ENCODE measurements around the gene PDE11A.
"Not testable (repeated sequence)": the region's sequence is repeated elsewhere in the genome, so short reads cannot be mapped to it uniquely, and the experiment has no call there.

Gene PDE11A

GRCh38 chr2:177808984-177809809, 263.4 kb downstream of the PDE11A start:
- DNase-seq = no peak

DNA sequence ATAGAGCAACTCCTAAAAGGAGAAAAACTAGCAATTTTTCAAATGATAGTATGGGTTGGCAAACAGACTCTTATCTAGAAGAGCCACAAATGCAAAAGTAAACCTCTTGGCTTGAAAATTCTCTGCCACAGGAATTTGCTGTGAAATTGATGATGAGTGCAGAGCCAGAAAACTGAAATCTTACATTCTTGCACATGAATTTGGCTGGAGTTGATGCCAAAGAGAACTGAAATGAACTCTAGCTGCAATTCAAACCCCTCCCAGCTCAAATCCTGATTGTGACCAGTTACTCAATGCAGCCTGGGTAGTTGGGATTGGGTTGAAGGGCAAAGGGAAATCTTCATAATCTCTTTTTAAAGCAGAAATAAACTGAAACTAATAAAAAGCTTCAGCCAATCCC, 266.6 kb downstream of the PDE11A start:
- DNase-seq = no peak

GRCh38 chr2:177799531-177799930, 273.0 kb downstream of the PDE11A start:
- peak in 1 of 3 donors; percentile 4 for DNase-seq

DNA sequence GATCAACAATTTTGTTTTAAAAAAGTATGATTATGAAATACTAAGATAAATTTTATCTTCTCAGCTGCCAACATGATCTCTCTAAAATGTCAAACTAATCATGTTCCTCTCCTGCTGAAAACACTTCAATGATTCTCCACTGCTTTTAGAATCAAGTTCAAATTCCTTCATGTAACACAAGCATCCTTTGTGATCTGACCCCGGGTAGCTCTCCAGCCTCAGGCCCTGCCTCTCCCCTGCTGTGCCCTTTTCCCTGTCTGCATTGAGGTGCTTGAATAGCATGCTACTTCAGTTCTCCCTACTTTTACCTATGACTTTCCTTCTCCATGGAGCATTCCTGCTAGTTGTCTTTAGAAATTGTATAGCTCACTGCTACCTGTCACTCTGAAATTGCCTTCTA, 274.8 kb downstream of the PDE11A start:
- DNase-seq = no peak

- DNase-seq = no peak
These were observed 275.7 kb downstream of the PDE11A start for GRCh38 chr2:177796654-177797415.

DNA sequence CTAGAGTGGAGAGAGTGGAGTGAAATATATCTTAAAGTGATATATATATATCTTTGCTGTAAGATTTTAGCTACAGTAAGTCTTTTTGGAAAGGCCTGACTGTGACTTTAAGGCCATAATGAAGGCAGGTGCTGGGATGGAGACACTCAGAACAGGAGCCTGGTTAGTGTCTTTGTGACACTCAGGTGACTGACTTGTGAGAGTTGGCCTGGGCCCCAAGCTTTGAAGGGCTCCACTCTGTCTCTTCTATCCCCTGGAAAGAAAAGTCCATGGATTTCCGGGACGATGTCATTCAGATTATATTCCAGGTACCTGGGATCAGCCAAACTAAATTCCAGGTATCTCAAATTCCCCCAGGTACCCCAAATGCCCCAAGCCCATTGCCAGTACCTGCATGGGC, 276.6 kb downstream of the PDE11A start:
- no peak for DNase-seq

- DNase-seq = not testable (repeated sequence)
These were observed 287.4 kb downstream of the PDE11A start for GRCh38 chr2:177785143-177785542.

DNA sequence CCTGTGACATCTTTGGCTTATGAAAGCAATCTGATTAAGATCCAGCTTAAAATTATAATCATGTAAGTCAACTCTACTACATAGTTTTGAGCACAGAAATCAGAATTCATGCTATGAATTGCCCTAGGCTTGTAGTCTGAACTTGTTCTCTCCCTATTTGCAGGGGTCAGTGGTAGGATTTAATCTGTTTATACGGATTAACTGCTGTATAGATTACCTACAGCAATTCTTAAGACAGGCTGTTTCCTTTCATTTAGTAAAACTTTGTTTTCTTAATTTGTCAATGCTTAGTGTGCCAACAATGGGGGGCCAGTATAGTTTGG, 287.9 kb downstream of the PDE11A start:
- no peak for DNase-seq

- peak in 2 of 3 donors; percentile 3 to 5 for DNase-seq
These were observed 288.5 kb downstream of the PDE11A start for GRCh38 chr2:177783835-177784744.

DNA sequence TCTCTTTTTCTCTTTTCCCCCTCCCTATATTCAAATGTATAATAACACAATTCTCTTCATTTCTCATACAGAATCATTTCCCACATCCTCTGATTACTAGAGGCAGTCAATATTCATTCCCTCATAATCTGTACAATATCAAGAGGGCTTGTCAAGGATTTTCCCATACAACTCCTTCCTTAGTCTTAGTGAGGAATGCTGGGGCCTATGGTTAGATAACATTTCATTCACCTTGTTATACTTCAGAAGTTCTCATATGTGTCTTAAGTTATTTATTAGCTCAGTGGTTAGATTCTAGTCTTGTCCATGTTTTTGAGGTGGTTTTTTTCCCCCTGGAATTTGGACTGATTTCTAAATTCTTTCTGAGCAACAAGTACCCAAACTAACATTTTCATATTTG, 289.5 kb downstream of the PDE11A start:
- DNase-seq = no peak

DNA sequence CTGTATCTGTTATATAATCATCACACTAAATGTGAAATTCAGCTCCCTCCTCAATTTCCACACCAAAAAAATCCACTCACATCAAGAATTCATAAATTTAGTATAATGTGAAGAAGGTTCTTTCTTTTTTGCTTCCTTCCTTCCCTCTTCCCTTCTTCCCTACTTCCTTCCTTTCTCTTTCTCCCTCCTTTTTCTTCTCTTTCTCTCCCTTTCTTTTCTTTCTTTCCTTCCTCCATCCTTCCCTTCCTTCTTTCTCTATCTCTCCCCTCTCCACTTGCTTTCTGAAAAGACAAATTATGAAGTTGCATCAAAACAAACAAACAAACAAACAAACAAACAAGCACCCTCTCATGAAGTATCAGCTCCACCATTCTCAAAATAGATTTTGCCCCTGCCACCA, 290.0 kb downstream of the PDE11A start:
- DNase-seq = no peak

DNA sequence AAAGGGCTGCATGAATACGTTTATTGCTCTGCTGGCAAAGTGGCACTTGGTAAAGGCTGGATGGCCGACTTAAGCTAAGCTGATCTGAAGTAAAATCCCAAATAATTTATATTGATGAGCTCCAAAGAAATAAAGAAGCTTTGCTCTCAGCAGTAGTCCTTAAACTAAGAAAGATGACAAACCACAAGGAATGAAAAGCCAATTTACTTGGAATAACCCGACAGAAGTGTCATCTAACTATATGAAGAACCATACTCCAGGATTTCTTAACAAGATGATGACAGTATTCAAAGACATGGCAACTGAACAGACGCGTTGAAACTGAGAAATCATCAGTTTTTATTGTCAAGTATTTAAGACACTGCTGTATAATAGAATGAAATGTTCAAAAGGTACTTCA, 294.1 kb downstream of the PDE11A start:
- no peak for DNase-seq

DNA sequence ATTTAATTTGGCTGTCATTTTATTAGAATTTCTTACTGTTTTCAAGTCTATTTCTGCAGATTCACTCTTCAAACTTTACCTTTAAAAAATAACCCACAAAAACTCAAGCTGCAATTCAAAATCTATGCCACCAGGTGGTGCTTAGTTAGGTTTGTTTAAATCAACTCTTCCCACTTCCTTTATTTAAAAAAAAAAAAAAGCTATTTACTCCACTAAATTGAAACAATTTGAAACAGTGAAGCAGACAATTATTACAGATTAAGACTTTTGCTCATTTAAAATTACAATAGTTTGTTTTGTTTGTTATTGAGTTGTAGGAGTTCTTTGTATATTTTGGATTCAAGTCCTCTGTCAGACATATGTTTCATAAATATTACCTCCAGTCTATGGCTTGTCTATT, 300.0 kb downstream of the PDE11A start:
- DNase-seq = peak; percentile 58 to 68 (median 61)

DNA sequence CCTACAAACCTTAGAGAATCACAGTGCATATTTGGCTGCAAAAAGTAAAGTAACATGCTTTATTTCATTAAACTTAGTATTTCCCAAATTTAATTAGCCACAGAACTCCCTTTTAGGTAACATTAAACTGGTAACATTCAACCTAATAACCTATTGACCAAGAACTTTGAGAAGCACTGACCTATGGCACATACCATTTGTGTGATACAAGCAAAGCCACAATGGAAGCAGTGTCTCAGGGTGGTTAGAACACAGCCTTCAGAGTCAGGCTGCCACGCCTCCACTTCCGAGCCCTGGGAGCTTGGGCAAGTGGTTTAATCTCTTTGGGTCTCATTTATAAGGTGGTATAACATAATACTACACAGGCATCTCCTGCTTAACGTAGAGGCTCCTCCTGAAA, 301.4 kb downstream of the PDE11A start:
- DNase-seq = no peak

DNA sequence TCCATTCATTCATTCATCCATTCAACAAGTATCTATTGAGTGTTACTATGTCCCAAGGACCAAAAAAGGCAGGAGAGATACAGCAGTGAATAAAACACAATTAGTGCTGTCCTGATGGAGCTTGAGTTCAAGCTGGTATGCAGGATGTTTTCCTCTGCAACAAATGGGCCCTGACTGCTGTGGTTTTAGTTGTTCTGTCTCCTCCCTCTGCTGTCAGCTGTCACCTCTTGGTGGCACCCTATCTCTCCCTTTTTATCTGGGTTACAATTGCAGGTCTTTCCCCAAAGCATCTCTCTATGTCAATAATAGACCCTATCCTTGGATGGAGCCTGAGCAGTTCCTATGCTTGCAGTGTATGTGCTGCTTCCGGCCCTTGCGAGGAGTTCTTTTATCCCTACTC, 304.8 kb downstream of the PDE11A start:
- no peak for DNase-seq

DNA sequence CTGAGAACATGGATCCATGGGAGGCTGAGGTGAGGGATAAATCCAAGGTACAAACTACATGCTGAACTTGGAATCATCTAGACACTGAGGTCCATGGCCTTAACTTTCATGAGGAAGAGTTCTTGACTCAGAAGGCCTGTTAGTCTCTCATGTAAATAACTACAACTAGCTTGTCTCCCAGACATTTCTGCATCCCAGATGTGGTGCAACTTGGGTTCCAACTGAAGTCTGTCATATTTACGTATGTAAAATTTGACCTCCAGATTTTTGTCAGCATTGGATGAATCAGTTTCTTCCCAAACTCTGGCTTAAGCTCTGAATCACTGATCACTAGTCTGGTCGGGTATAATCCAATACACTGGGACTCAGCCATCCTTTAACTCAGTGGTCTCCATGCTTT, 306.9 kb downstream of the PDE11A start:
- no peak for DNase-seq

DNA sequence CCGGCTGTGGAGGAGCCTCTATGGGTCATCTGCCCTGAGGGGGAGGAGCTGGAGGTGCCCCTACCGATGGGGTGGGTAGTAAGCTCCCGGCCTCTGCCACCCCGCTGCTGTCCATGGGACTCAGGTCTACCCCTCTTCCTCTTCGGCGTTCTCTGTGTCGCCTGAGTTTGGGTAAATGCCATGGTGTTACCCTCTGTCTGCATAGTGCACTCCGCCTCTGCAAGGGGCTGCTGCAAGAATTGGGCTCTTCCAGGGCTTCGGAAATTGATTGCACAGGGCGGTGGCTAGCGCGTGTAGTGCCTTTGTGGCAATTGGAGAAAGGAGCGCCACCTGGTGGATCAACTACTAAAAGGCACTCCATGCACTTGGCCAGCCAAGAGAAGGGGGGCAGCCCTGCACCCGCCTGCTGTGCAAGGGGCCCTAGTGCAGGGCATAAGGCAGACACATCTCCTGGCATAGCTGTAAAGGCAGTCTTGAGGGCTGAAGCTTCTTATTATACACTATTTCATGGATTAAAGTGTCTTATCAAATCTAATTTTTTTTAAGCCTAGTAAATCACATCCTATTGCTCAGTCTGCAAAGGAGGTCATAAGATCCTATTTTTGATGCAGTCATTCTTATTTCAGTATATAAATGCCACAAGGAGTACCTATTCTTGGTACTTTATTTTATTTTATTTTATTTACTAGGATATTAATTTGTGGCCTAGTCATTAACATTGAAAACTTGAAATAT, 308.9 kb downstream of the PDE11A start:
- peak; percentile 74 to 87 (median 85) for DNase-seq

GRCh38 chr2:177759443-177759842, 313.1 kb downstream of the PDE11A start:
- DNase-seq = no peak

GRCh38 chr2:177758591-177759371, 313.8 kb downstream of the PDE11A start:
- DNase-seq = peak; percentile 33 to 42 (median 41)

DNA sequence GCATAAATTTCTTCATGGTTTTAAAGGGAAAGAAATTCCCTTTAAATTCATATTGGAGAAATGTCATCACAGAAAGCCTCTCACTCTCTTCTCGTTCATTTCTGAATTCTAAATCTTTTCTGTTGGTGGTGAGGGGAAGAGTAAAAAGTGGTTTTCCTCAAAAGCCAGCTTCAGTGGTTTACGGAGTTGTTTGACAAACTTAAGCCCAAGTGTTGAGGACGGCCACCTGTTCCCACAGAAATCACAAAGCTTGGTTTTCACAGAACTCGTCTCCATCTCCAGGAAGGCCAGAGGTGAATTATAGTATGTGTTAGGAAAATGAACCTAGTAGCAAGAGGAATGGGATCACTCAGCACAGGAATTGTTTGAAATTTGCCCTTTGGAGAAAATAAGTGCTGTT, 316.2 kb downstream of the PDE11A start:
- no peak for DNase-seq

DNA sequence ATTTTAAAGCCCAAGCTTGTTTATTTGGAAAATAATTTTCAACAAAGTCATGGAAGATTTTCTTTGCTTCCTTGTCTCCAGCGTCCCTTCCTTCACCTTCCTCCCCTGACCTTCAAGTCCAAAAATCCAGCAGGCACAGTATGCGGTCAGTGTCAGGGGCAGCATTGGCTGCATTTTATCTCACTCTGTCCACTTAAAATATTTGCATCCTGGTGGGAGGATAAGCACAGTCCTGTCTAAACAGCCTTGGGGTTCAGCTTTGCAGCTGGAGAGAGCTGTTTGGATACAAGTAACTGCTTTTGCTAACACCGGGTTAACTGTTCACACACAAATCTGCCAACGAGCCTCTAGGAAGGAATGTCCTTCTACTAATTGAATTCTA, 318.1 kb downstream of the PDE11A start:
- DNase-seq = no peak
